Sigmoid colon (tissue), 4 donors: Measurements from ENCODE around the gene SCRN1.

Source experiments
- CTCF ChIP-seq, 4 experiments: fragments of 450-650 bp in 3 of 4; fragments of 200-600 bp in 1 of 4; IDR thresholded peaks; one replicate each; pipeline ENCODE4 v1.5.1; 2016 to 2019; ENCODE audit warnings: antibody characterized with exemption in 4 of 4, mild to moderate bottlenecking in 3 of 4, moderate library complexity in 2 of 4
- POLR2AphosphoS5 ChIP-seq, 4 donors: sonication (generic); formaldehyde crosslinking; IDR thresholded peaks; one replicate each; pipeline ENCODE4 v1.6.1; 2017; ENCODE audit warnings: antibody characterized with exemption in 4 of 4

DNA sequence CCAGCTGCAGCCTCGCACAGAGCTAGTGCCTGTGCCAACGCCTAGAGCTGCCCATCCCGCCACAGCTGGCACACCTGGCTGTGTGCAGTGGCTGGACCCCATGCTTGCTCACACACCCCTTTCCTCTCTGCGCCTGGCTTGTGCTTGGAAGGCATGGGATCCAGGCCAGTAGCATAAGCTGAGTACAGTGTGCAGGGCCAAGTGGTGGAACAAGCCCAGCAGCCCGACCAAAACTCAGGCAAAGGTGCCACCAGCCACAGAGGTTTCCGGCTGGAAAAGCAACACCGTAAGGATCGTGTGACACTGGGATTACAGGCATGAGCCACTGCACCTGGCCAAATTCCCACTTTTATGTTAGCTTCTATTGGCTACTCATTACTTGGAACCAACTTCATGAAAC lies 38.4 kb downstream of the SCRN1 start:
- TF ChIP-seq POLR2AphosphoS5 (IDR thresholded peaks at IDR 0.05) (no peak), CTCF (IDR thresholded peaks at IDR 0.05) (no peak)
